Lung (tissue), 12 donors: Measurements from ENCODE around the gene MRGPRD. TPM values are rescaled to one million over a fixed set of nuclear protein-coding genes. Genes with fewer than 3 reads are reported as not detected.

ENCODE experiments used
- ATAC-seq: fragments of 200-7000 bp; cut with Tn5 transposase; one replicate; pipeline ENCODE4 v1.9.1; 2020; ENCODE audit warnings: moderate number of reproducible peaks; ENCODE audit not compliant: insufficient read depth, low FRiP score
- DNase-seq, 3 donors: peaks; one replicate each; pipeline ENCODE4 v3.0.0-alpha.2; 2013 to 2017
- H3K27ac ChIP-seq, 2 donors: one replicate each; pipeline ENCODE4 v1.5.1; 2013; ENCODE audit warnings: mild to moderate bottlenecking in 2 of 2, moderate library complexity in 2 of 2, control low read depth in 1 of 2, inconsistent platforms in 1 of 2, low read depth in 1 of 2, low read length in 1 of 2
- H3K27me3 ChIP-seq, 3 donors: one replicate each; pipeline ENCODE4 v1.5.1; 2013; ENCODE audit warnings: low read length in 2 of 3; ENCODE audit not compliant: control insufficient read depth in 3 of 3, insufficient read depth in 3 of 3
- H3K36me3 ChIP-seq, 4 donors: one replicate each; pipeline ENCODE4 v1.5.1; 2013; ENCODE audit warnings: low read length in 4 of 4, mild to moderate bottlenecking in 1 of 4, moderate library complexity in 1 of 4; ENCODE audit not compliant: control insufficient read depth in 4 of 4, insufficient read depth in 4 of 4
- H3K4me1 ChIP-seq, 5 donors: one replicate each; pipeline ENCODE4 v1.5.1; 2013; ENCODE audit warnings: low read length in 5 of 5, mild to moderate bottlenecking in 2 of 5, moderate library complexity in 1 of 5; ENCODE audit not compliant: control insufficient read depth in 5 of 5, insufficient read depth in 5 of 5
- H3K4me3 ChIP-seq: one replicate; pipeline ENCODE4 v1.5.1; 2013; ENCODE audit warnings: mild to moderate bottlenecking, control low read depth, moderate library complexity
- H3K9ac ChIP-seq, 2 donors: one replicate each; pipeline ENCODE4 v1.5.1; 2013; ENCODE audit warnings: low read length in 2 of 2, control low read depth in 1 of 2; ENCODE audit not compliant: insufficient read depth in 1 of 2
- H3K9me3 ChIP-seq, 4 donors: one replicate each; pipeline ENCODE4 v1.5.1; 2013; ENCODE audit warnings: low read length in 3 of 4, mild to moderate bottlenecking in 1 of 4, moderate library complexity in 1 of 4; ENCODE audit not compliant: control insufficient read depth in 4 of 4, insufficient read depth in 3 of 4
- WGBS, 2 donors: extraction: QIAGEN DNeasy Blood & Tissue Kit; methylation state at CpG; one replicate each; pipeline ENCODE4 v1.1.7; 2013; 5-methylcytosine and 5-hydroxymethylcytosine counted together
- polyA plus RNA-seq, 2 donors: library from polyadenylated mRNA; stranded (reverse); fragments of 200-250 nt; gene quantifications; one replicate each; pipeline ENCODE4 v1.2.1, GENCODE V29; 2013
- total RNA-seq, 2 donors: library from RNA; depleted of rRNA in 1 of 2; stranded (reverse); fragments of >200 nt in 1 of 2; gene quantifications; one replicate each; pipeline ENCODE4 v1.2.1, GENCODE V29; 2014 to 2021
- TF ChIP-seq, protein P1 (sequence below): IDR thresholded peaks from 2 replicates; pipeline ENCODE4 v1.5.1; 2012; ENCODE audit warnings: mild to moderate bottlenecking; ENCODE audit errors: control extremely low read depth, extremely low read depth
- donor health status: control.
- donor health status: control.
- donor health status: Bipolar disorder and iron deficiency.
- donor health status: healthy.
- donor health status: DM: yes; HTN: yes; CAD: no.

Gene MRGPRD
- total and polyA plus RNA-seq, 4 donors: not detected

DNA sequence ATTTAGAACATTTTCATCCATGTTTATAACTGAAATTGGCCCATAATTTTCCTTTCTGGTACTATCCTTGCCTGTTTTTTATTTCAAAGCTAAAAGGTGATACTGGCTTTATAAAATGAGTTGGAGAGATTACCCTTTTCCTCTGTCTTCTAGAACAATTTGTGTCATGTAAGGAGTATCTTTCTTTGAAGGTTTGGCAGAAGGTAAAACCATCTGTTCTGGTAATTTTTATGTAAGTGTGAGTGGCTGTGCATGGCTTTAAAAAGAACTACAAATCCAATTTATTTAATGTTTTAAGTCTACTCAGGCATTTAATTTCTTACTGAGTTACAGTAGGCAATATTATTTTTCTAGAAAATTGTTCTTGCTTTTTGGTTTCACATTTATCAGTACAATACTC lies 7.7 kb upstream of the MRGPRD start:
- no peaks in the 10 kb centered on the region for H3K4me1 ChIP-seq
- no peak overlapping the region for H3K9ac ChIP-seq
- no peak overlapping the region for H3K4me3 ChIP-seq
- H3K27ac ChIP-seq: no peak overlapping the region
- ATAC-seq (no peak), DNase-seq (no peak)
- TF ChIP-seq, protein P1, sequence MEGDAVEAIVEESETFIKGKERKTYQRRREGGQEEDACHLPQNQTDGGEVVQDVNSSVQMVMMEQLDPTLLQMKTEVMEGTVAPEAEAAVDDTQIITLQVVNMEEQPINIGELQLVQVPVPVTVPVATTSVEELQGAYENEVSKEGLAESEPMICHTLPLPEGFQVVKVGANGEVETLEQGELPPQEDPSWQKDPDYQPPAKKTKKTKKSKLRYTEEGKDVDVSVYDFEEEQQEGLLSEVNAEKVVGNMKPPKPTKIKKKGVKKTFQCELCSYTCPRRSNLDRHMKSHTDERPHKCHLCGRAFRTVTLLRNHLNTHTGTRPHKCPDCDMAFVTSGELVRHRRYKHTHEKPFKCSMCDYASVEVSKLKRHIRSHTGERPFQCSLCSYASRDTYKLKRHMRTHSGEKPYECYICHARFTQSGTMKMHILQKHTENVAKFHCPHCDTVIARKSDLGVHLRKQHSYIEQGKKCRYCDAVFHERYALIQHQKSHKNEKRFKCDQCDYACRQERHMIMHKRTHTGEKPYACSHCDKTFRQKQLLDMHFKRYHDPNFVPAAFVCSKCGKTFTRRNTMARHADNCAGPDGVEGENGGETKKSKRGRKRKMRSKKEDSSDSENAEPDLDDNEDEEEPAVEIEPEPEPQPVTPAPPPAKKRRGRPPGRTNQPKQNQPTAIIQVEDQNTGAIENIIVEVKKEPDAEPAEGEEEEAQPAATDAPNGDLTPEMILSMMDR: no peak
- H3K27me3 ChIP-seq: peaks cover 0 to 7% (median 0%) of the 10 kb centered on the region in 3 donors
- H3K36me3 ChIP-seq: no peaks in the 10 kb centered on the region
- H3K9me3 ChIP-seq: peaks cover 0 to 7% (median 3%) of the 10 kb centered on the region in 4 donors

GRCh38 chr11:68987211-68987610 lies 6.4 kb upstream of the MRGPRD start:
- Histone ChIP-seq H3K27me3 (peaks cover 0 to 3% (median 0%) of the 10 kb centered on the region in 3 donors), H3K9ac (no peak overlapping the region), H3K9me3 (peaks cover 0 to 7% (median 3%) of the 10 kb centered on the region in 4 donors), H3K4me1 (no peaks in the 10 kb centered on the region), H3K27ac (no peak overlapping the region), H3K36me3 (no peaks in the 10 kb centered on the region), H3K4me3 (no peak overlapping the region)
- TF ChIP-seq, protein P1: no peak
- DNase-seq (no peak), ATAC-seq (no peak)

DNA sequence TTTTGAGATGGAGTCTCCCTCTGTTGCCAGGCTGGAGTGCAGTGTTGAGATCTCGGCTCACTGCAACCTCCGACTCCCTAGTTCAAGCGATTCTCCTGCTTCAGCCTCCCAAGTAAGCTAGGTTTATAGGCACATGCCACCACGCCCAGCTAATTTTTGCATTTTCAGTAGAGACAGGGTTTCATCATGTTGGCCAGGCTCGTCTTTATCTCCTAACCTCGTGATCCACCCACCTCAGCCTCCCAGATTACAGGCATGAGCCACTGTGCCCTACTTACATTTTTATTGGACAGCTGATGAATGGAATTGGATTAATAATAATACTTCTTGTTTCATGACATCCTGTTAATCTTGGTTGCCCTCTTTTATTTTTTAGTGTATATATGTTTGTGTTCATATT lies 3.0 kb upstream of the MRGPRD start:
- H3K4me3 ChIP-seq: no peak overlapping the region
- 84 to 92% methylated on average over 6 of the region's 6 CpGs for WGBS, 2 donors
- H3K27ac ChIP-seq: no peak overlapping the region
- no peaks in the 10 kb centered on the region for H3K4me1 ChIP-seq
- H3K9ac ChIP-seq: no peak overlapping the region
- no peak for ATAC-seq
- H3K36me3 ChIP-seq: no peaks in the 10 kb centered on the region
- no peak for DNase-seq
- H3K9me3 ChIP-seq: peaks cover 0 to 7% (median 3%) of the 10 kb centered on the region in 4 donors
- TF ChIP-seq, protein P1: no peak
- H3K27me3 ChIP-seq: no peaks in the 10 kb centered on the region

- TF ChIP-seq, protein P1: no peak
These were observed 1.3 kb upstream of the MRGPRD start for GRCh38 chr11:68982134-68982533.

More at GRCh38 chr11:68982134-68982533, 1.3 kb upstream of the MRGPRD start:
- no peaks in the 10 kb centered on the region for H3K27me3 ChIP-seq
- no peak overlapping the region for H3K4me3 ChIP-seq
- no peak for DNase-seq
- no peaks in the 10 kb centered on the region for H3K36me3 ChIP-seq
- no peak overlapping the region for H3K27ac ChIP-seq
- no peak overlapping the region for H3K9ac ChIP-seq
- 93 to 95% methylated on average over 2 of the region's 2 CpGs for WGBS, 2 donors
- no peak for ATAC-seq
- peaks cover 0 to 4% (median 2%) of the 10 kb centered on the region in 4 donors for H3K9me3 ChIP-seq
- H3K4me1 ChIP-seq: no peaks in the 10 kb centered on the region
